C4-2B (cell line): ENCODE measurements around the gene ASAH2B.

Experiments
- CTCF ChIP-seq: fragments of 450-650 bp; conservative IDR thresholded peaks from 2 replicates; pipeline ENCODE4 v1.5.1; 2017; ENCODE audit warnings: mild to moderate bottlenecking
- ZFX ChIP-seq: fragments of 450-650 bp; IDR thresholded peaks from 2 replicates; pipeline ENCODE4 v1.6.1; 2017

GRCh38 chr10:50799595-50799994 lies 59.9 kb downstream of the ASAH2B start:
- no peak for TF ChIP-seq CTCF
- no peak for TF ChIP-seq ZFX
